Left lobe of liver (tissue), 2 donors: ENCODE results near the gene S100A5. TPM values are rescaled to one million over a fixed set of nuclear protein-coding genes. Genes with fewer than 3 reads are reported as not detected.

Experiments used
- ATAC-seq: fragments of 200-7000 bp; cut with Tn5 transposase; one replicate; pipeline ENCODE4 v1.9.1; 2020; ENCODE audit warnings: mild to moderate bottlenecking, moderate library complexity
- DNase-seq: peaks from one replicate; pipeline ENCODE4 v3.0.0-alpha.2; 2020; ENCODE audit warnings: low spot score
- total RNA-seq: library from RNA; stranded (reverse); gene quantifications from one replicate; pipeline ENCODE4 v1.2.1, GENCODE V29; 2021
- donor health status: DM: no; HTN: no; CAD: no; lungs with moderate emphysema.
- donor health status: DM: no; HTN: yes; CAD: no.

The S100A5 gene
- total RNA-seq, 1 donor from 2014 or later: not detected

DNA sequence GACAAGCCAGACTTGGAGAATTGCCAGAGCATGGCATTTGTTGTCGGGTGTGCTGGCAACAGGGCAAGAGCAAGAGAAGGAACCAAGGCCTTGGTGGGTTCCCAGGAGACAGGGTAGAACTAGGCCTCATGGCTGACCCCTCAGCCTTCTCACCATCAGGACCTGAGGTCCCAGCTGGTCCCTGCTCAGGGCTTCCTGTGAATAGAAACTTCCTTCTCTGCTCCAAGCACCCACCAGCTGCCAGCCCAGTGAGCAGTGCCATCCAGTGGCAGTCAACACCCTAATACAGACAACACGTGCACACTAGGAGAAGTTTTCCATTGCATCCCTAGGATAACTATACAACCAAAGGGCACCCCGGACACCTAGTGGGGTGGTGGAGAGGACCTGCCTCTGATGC, 27.7 kb downstream of the S100A5 start:
- DNase-seq (peak; percentile 42), ATAC-seq (no peak)

DNA sequence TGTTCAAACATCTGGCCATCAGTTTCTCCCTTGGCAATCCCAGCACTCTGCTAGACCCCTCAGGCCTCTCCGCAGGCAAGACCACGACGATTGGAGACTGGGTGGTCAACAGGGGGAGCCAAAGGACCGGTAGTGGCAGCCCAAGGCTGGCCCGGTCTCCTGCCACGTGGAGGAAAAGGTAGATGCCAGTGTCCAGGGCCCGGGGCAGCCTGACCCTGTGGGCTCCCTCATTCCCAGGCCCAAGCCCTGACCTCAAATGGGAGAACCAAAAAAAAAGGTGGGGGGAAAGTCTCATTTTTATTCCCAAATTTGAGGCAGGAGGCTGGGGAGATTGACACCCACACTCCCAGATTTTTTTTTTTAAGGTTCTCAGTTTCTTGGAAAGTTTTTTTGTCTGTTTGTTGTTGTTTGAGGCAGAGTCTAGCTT, 29.7 kb downstream of the S100A5 start:
- DNase-seq (peak; percentile 76), ATAC-seq (peak; percentile 82)

DNA sequence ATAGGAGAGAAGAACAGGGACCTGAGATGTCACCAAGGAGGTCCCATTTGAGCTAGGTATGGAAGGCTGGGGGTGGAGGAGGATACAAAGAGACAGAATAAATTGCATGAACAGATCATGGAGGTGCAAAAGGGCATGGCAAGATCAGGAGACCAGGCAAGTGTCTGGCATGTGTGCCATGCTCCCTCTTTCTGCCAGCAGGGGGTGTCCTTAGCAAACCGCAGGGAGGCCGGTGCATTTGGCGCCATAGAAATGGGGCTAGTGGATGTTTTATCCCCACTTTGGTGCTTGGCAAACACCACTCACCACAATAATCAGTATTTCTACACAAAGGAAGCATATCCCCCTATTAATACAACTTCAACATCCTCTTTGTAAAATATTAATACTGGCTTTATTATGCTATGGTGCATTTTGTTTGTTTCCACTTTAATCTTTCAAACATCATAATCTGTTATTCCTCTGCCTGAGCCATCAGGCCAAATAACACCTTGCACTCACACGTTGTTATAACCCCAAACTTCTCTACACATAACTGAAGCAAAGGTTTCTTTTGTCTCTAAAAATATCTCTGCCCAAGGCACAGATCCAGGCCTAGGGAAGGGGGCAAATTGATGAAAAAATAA, 30.9 kb downstream of the S100A5 start:
- no peak for DNase-seq
- no peak for ATAC-seq

DNA sequence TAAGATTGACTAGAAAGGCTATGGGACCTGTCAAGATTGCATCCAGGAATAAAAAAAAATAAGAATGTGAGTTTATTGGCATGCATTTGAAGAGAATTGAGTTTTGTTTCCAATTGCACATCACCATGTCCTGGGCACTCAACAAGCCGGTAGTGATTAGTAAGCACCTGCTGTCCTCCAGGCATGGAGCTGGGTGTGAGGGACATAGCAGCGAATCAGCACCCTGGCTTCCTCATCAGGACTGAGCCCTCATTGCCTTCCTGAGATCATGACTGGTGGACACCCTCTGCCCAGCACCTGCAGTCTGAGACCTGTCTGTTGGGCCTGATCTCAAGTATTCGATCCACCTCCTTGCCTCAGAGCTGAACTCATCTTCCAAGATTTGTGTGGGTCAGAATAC, 31.7 kb downstream of the S100A5 start:
- no peak for DNase-seq
- ATAC-seq: no peak

DNA sequence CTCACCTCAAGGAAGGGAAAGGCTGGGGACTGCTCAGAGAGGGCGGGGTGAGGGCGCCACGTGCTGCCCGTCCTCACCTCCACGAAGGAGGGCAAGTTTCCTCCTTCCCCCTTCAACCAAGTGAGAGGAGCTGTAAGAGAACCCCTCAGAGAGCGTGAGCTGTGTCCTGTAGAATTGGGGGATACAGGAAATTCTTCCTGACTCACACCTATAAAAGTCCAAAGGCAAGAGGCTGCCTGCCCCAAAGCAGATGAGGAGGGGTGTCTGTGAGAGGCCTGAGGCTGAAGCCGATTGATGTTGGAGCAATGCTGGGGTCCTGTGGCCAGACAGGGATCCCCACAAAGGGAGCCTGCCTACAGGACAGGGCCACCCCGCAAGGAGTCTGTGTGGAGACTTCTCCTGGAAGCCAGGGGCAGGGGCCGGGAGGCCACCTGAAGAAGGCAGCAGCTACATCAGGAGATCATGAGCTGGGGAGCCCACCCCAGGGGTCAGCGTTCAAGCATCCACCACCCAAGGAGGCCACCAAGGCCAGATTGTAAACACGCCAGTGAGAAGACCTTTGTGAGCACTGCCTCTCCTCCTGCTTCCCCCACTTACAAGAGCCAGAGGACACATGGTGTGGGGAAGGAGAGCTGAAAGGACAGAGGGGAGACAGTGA, 32.7 kb downstream of the S100A5 start:
- no peak for ATAC-seq
- no peak for DNase-seq

DNA sequence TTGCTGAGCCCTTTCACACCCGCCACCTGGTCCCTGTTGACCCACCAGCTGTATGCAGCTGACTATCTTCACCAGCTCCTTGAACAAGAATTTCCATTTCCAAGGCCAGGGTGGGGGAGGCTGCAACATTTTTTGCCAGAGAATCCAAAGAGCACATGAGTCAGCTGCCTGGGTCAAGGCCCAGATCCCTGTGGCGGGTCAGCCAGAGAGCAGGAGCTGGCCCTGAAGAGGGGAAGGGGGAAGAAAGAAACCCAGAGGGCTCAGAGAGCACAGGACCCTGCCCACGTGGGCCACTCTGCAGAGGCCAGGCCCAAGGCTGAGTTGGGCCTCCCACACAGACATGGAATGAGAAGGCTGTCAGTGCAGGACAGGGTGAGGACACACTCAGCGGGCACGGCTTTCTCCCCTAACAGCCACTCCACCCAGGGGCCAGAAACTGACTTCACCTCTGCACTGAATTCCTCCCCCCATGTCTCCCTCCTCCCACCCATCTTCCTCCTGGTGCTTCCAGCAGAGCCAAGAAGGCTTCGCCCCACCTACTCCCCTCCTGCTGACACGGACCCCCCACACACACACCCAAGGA, 33.8 kb downstream of the S100A5 start:
- ATAC-seq (peak; percentile 89), DNase-seq (peak; percentile 78)

DNA sequence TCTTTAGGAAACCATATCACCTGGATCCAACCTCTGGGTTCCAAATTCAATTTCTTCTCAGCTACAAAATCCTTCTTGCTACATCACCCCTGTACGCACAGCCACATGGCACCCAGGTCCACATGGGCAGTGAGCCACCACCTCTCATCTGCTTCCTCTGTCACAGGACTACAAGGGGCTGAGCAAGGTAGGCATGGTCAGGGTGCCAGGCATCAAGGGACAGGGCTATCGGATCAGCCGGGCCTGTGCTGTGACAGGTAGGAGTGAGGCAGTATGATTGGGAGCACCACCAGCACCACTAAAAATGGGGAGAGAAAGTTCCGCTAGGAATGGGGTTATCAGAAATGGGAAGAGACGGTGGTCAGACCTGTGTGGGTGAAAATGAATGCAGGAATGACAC, 34.3 kb downstream of the S100A5 start:
- ATAC-seq (no peak), DNase-seq (no peak)

DNA sequence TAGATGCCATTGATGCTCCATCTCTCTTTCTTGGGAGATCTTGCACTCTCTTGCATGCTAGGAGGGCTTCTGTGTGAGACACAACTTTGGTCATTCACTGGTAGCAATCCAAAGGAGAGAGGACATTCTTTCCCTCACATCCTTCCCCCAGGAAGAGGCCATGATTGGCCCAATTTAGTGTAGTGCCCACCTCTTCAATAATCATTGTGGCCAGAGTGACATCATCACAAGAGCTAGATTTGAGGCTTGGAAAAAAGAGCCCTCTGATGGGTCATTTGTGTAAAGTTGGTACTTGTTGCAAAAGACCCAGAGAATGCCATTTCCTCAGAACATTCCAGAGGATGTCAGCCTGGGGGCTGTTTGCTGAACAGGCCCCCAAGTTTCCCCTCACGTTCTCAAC, 35.2 kb downstream of the S100A5 start:
- ATAC-seq (no peak), DNase-seq (no peak)

DNA sequence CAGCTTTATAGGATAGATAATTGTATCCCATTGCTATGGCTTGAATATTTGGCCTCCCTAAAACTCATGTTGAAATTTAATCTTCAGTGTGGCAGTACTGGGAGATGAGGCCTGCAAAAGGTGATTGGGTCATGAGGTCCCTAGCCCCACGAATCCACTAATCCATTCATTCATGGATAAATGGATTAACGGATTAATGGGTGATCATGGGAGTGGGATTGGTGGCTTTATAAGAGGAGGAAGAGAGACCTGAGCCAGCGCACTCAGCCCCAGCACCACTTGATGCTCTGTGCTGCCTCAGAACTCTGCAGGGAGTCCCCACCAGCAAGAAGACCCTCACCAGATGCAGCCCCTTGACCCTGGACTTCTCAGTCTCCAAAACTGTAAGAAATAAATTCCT, 37.0 kb downstream of the S100A5 start:
- no peak for DNase-seq
- ATAC-seq: no peak

DNA sequence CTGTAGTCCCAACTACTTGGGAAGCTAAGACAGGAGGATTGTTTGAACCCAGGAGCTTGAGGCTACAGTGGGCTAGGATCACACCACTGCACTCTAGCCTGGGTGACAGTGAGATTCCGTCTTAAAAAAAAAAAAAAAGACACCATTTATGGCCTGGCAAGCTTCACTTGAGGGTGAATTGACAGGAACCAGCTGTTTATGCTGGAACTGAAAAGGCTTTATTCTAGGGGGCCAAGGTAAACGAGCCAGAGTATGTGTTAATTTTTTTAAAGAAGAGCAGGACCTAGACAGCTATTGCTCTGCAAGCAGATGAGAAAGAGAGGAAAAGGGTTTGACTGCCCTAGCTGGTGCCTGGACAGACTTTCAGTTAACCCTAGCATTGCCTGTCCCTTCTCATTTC, 42.0 kb downstream of the S100A5 start:
- DNase-seq (no peak), ATAC-seq (no peak)

DNA sequence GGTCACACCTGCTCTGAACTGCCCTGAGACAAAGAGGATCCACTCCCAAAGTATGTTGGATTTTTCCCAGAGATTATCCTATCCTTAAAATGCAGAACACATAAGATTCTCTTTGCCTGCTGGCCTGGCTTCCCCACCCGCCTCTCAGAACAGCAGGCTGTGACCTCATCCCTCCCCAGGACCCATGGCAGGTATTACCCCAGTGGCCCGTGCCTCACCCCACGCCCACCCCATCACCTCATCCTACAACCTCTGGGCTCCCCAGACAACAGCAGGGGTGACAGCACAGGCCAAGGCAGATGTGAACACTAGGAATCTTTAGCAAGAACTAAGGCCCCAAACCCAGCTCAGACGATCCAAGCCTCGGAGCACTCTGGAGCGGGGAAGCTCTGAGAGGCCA, 45.2 kb downstream of the S100A5 start:
- no peak for DNase-seq
- ATAC-seq: no peak

DNA sequence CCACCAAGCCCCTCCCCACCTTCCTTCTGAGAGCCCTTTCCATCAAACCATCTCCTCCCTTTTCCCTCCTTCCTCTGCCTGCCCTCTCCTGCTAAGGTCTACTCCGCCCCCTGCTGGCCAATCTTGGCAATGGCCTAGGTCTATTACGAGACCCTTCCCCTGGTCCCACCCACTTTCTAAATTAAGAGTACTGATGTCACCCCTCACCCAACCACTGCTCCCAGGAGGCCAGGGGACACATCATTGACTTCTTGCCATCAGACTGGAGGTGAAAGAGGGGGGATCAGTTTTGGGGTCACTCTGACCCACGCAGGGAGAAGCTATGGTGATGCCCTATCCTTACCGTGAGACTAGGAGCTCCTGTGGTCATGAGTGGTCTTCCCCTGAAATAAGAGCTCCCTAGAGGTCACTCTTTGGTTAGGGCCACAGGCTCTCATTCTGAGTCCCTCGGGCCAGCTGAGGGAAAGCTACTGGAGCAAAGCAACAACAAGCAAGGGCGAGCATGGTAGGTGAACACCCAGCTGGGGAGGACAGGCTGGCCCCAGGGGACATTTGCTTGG, 45.7 kb downstream of the S100A5 start:
- DNase-seq (peak; percentile 66), ATAC-seq (peak; percentile 89)

DNA sequence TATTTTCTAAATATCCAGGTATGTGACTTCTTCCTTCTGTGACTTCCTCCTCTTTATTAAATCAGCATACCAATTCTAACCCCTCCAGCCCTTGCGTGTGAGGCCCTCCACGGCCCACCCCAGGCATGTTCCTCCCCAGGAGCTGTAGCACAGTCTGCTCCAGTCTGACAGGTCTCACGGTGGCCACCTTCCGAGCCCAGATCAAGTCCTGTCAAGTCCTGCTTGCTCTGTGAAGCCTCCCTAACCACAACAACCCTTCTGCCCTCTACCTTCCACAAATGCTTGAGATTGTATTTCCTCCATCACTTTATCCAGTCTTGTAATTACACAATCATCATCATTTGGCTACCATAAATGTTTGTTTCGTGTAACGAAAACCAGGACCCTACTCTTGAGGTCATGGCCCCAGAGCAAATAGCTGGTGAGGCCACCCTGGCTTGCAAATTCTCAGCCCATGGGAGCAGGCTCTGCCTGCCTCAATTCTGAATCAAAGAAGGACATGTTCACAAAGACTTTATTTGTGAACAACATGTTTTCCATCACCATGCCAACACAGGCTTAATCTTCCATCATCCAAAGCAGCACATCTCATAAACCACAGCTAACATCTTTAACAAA, 47.3 kb downstream of the S100A5 start:
- DNase-seq (no peak), ATAC-seq (no peak)

DNA sequence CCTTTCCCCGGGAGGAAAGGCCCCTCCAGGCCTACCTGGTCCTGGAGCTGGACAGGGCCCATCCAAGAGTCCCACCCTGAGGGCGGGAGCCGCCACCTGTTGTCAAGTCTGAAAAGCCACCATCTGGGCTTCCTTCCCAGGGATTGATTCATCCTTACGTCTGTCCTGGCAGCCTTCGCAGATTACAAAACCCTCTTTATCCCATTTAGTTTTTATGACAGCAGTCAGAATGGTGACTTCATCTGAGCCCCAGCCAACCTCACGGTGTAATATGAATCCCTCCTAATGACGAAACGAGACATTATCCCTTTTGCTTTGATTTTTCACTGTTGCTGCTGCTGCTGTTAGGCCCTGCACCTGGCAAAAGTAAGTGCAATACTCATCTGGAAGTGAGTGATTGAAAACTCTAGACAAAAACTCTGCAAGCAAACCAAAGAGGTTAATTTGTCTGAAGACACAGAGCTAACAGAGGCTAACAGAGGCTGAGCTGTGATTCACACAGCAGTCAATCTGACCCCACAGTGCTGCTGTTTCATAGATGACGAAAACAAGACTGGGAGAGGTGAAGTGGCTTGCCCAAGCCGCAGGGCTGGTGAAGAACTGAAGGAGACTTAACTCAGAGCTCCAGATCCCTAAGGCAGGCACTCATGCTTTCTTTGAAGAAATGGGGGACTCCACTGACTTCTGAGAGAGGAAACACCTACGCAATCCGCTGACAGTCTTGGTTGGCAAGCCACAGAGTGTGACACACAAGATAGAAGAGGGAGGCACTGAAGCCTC, 50.3 kb downstream of the S100A5 start:
- no peak for DNase-seq
- ATAC-seq: peak; percentile 37

DNA sequence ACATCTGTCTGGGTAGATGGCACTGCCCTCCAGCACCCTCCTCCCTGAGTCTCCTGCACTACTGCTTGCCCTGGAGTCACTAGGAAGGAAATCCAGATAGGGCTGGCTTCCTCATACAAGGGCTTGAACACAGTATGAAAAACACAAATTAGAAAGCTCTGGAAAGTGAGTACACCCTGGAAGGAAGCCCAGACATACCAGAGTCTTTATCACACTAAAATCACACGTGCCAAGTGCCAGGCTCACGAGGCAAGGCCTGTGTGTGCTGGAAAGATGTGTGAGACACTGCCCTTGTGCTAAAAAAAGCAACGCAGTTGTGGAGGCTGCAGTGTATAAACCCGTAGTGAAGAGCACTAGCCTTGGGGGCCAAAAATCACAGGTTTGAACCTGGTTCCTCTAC, 52.0 kb downstream of the S100A5 start:
- ATAC-seq: no peak

DNA sequence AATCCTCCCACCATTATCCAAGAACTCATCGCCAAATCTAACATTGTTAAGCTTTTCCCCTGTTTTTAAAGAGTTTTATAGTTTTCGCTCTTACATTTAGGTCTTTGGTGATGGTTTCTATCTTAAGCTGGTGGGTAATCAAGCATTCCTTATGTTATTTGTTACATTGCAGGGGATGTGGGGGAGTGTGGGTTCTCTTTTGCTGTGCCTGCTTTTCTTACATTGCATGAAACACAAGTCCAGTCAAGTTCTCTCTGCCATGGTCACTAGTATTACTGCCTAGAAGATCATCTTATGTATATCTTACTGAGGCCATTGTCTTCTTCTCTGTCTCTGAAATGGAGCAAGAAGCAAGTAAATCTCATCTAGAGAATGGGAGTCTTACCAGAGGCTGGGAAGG, 53.0 kb downstream of the S100A5 start:
- ATAC-seq (no peak), DNase-seq (no peak)

More for the DNA sequence above, 52.0 kb downstream of the S100A5 start:
- no peak for DNase-seq

Other genes starting within 250 kb of the S100A5 start
- gene PGLYRP3, start 228.0 kb downstream of the S100A5 start, total RNA-seq: not detected
- not detected for gene PGLYRP4, start 192.1 kb downstream of the S100A5 start, total RNA-seq
- gene S100A9, start 183.1 kb downstream of the S100A5 start, total RNA-seq: 36.3 TPM
- 1.2 TPM for gene S100A12, start 165.3 kb downstream of the S100A5 start, total RNA-seq
- gene S100A8, start 149.9 kb downstream of the S100A5 start, total RNA-seq: 23.7 TPM
- gene S100A7A, start 124.4 kb downstream of the S100A5 start, total RNA-seq: not detected
- not detected for gene S100A7, start 80.3 kb downstream of the S100A5 start, total RNA-seq
- 13.9 TPM for gene S100A6, start 4.9 kb downstream of the S100A5 start, total RNA-seq
- 7.1 TPM for gene S100A4, start 4.9 kb upstream of the S100A5 start, total RNA-seq
- not detected for gene S100A3, start 8.3 kb upstream of the S100A5 start, total RNA-seq
- 0.55 TPM for gene S100A2, start 24.9 kb upstream of the S100A5 start, total RNA-seq
- gene S100A16, start 72.2 kb upstream of the S100A5 start, total RNA-seq: 57.4 TPM
- gene S100A14, start 75.4 kb upstream of the S100A5 start, total RNA-seq: 4.9 TPM
- gene S100A13, start 86.6 kb upstream of the S100A5 start, total RNA-seq: 10.2 TPM
- gene S100A1, start 87.5 kb upstream of the S100A5 start, total RNA-seq: 1.7 TPM
- gene CHTOP, start 93.1 kb upstream of the S100A5 start, total RNA-seq: 24.5 TPM
- gene SNAPIN, start 117.8 kb upstream of the S100A5 start, total RNA-seq: 15.1 TPM
- 33.2 TPM for gene ILF2, start 130.1 kb upstream of the S100A5 start, total RNA-seq
- 7.1 TPM for gene NPR1, start 137.8 kb upstream of the S100A5 start, total RNA-seq
- 21.9 TPM for gene INTS3, start 187.1 kb upstream of the S100A5 start, total RNA-seq
- gene SLC27A3, start 234.5 kb upstream of the S100A5 start, total RNA-seq: 60.7 TPM